Stimulated activated CD4-positive, alpha-beta T cell treated with anti-CD3 and anti-CD28 coated beads, Interleukin-1b, Interleukin-23, amount 100 ng/mL, for 24 hours (primary cell): ENCODE results near the gene ADCYAP1R1.

Experiments used
- DNase-seq, 4 experiments: peaks; one replicate each; pipeline ENCODE4 v3.0.0-alpha.2; 2020; ENCODE audit warnings: low read depth in 4 of 4, low spot score in 1 of 4

ADCYAP1R1 gene

DNA sequence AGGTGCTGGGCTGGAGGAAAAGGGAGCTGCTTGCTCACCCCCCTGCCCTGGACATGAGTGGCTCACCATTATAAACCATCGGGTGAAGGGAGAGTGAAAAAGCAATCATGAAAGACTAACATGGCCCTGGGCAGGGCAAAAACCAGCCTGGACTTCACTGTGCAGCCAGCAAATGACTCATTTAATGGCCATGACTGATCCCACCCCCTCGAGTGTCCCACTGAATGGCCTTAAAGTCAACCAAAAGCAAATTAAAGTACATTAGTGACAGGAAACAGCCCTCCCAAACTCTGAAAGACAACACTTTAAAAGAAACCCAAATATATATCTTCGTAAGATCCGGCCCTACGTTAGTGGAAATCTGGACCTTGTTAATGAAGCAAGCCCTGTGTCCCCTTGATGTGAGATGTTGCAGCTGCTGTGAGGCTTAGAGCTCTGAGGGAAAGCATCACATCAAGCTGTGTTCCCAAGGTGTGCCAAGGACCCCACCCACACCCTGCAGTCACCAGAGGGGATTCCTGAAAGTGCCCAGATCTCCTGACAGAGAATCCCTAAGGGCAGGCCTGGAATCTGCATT, 31.2 kb downstream of the ADCYAP1R1 start:
- no peak for DNase-seq

DNA sequence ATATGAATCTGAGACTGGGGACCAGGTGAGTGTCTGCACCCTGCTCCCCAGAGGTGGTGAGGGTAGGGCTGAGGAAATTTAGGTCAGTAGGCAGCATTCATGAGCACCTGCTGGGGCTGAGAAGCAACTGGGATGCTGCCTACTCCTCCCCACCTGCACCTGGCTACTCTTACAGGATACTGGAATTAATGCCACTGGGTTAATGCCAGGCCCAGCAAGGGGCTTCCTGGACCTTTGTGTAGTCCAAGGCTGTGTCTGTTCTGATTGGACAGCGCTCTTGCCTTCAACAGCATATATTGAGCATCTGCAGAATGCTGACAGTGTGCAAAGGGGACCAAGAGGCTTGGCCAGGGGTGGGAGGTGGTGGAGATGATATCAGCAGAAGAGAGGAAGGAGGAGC, 32.1 kb downstream of the ADCYAP1R1 start:
- no peak for DNase-seq

DNA sequence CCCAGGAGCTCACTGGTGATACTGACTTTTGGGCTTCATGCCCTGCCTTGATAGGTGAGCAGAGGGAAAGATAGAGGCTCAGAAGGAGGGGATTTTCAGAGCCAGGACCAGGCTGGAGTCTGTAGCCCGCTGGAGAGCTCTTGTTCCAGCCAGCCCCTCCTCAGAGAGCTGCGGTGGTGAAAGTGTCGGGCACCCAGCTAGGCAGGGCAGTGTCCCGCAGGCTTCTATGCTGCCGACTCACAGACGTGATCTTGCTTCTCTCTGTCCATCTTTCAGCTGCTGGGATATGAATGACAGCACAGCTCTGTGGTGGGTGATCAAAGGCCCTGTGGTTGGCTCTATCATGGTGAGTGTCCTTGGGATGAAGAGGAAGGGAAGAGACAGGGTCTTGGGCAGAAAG, 35.2 kb downstream of the ADCYAP1R1 start:
- no peak for DNase-seq

DNA sequence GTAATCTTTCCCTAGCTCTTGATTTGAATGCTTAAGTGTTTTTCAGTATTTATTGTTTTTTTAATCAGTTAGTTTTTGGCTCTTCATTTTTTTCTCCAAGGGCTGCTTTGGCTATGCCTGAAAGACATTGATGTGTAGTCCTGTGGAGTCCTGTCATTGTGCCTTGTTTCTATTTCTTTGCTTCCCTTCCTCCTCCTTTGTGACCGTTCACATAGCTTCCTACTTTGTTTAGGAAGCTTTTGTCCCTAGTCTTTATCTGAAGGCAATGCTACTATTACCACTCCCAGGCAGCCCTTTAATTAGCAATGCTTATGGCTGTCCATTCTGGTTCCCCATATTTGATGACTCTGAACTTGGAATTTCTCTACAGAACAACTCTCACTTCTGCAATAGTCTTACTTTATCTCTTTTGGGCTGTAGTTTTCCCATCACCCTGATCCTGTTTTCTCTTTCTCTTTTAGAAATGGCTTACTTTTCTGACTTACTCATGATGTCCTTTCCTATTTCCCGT, 39.9 kb downstream of the ADCYAP1R1 start:
- no peak for DNase-seq

DNA sequence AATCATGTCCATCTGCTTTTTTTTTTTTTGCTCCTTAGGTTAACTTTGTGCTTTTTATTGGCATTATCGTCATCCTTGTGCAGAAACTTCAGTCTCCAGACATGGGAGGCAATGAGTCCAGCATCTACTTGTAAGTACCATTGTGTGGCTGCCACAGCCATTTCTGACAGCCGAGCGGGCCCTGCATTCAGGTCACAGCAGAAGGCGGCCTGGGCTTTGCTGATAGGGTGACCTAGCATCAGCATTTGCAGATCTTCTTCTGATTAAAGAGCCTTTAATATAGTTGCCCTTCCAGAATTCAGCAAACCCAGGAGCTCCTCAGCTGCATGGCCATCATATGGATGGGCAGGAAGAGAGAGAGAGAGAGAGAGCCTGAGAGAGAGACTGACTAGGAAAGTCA, 40.5 kb downstream of the ADCYAP1R1 start:
- DNase-seq, result no peak

DNA sequence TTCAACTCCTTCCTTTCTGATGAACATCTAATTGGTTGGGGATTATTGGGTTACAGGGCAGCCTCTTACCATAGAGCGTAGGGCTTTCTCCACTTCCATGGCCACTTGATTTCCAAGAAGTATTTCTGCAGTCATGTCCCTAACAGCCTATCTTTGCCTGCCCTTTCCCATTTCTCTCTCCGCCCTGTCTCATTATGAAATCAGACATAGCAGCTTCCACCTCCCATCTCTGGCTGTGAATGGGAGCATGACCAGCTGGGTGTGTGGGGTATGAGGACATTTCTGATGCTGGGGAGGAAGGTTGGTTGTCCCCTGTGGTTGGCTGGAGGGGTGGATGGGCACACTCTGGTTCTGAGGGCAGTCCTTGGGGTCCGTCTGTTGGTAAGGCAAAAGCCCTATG, 41.2 kb downstream of the ADCYAP1R1 start:
- no peak for DNase-seq

DNA sequence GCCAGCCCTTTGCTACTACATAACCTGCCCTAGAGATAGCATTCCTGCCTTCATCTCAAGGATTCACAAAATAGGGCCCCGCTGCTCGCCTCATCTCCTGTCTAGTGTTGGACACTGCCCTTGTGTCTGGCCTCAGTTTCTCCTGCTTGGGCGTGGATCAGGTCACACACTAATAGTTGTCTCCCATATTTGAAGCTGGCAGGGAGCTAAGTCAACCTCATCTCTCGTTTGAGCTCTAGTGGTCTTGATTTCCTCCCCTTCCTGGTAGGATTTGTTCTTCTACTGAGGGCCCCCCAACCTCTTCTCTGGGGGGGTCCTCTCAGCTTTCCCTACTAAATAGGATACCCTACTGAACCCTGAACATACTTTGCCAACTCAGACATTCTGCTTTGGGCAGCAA, 42.2 kb downstream of the ADCYAP1R1 start:
- DNase-seq, result no peak

DNA sequence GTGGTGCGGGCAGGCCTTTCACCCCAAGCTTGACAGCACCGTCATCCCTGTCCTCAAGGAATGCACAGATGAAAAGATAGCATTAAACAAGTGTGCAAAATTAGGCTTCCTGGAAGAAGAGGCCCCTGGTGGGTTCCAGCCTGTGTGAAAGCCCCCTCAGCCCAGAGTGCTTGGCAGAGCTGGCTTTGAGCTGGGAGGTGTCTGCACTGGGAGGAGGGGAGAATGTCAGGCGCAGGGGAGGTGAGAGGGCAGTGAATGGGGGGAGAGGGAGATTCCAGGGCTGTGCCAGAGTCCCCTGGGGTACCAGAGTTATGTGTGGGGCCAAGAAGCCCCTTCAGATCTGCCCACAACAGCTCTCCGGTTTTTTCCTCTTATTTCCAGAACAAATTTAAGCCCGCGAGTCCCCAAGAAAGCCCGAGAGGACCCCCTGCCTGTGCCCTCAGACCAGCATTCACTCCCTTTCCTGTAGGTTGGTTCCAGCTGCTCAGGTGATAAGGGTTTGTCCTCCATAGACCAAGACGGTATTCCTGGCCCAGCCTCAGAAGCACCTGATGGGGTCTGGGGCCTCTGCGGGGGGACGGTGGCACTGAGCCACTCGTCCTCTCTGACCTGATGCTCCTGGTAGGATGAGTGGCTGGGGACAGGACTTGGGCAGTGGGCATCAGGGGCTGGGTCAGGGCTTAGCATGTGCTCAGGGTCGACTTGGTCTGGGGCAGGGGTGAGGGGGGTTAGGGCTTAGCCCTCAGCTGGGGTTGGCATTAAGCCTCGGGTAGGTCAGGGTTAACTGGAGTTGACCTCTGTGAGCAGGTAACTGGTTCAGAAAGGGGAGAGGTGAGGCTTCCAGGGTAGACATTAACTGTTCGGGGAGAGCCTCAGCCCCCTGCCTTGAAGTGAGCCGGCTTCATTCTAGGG, 43.4 kb downstream of the ADCYAP1R1 start:
- DNase-seq, result no peak

DNA sequence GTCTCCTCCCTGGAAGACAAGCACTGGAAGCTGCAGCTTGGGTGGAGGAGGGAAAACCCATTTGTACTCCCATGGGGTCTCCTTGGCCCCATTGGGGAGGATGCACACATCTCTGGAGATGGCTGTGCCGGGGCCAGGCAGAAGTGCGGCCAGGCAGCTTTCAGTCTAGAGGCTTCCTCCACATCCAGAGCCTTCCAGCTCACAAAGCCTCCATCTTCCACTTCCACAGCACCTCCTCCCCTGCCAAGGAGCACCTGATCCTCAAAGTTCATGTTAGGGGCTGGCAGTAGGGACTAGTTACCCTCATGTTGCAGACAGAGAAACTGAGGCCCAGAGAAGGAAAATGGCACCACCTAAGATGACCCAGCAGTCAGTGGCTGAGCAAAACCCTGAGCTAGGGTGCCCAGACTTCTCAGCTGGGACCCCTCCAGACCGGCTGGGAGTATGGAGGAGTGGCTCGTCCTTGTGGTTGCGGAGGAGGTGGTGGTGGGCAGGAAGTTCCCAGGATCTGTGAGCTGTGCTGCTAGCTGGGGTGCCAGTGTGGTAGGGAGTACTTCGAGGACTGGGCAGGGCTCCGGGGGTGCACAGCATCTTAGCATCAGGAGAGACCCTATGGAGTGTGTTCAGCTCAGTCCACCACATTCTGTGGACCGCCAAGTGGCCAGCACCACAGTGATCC, 44.2 kb downstream of the ADCYAP1R1 start:
- no peak for DNase-seq

DNA sequence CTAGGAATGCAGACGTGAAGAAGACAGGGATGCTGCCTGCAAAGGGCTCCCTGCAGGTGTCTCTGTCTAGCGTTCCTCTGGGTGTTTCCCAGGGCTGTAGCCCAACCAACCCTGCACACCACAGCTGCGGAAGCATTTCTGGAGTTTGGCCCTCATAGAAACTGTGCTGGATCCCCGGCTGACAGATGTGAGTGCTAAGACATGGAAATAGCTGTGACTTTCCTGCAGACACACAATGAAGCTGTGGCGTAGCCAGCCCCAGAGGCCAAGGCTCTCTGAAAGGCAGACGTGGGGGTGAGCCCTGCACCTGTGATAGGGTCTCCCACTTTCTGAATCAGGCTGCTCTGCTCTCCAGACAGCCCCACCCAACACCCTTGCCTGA, 44.8 kb downstream of the ADCYAP1R1 start:
- DNase-seq, result no peak

DNA sequence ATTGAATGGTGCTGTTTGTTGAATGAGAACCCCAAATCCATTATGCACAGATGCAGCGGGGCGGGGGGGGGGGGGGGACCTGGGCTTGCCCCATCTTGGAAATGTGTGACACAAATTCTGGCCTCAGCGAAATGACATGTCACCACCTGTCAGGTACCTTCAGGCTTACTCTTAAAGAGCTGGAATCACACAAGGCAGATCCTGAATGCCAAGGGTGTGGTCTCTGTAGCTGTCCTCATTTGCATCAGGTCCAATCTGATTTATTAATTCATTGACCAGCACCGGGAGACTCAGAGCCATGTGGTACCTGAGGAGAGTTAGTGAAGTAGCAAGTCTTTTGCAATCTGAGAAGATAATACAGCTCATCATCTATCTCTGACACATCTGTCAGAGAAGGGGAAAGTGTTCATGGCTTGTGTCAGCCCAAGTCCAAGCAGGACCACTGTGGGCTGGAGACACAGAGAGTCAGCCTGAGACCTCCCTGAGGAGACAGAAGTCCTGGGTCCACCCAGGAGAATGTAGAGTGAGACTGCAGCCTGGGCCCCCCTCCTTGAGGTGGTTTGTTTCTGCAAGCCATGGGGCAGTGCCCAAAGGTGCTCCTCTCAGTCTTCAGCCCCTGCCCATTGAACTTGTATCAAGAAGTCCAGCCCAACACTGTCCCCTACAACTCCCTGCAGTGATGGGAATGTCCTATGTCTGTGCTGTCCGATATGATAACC, 46.7 kb downstream of the ADCYAP1R1 start:
- DNase-seq, result no peak

DNA sequence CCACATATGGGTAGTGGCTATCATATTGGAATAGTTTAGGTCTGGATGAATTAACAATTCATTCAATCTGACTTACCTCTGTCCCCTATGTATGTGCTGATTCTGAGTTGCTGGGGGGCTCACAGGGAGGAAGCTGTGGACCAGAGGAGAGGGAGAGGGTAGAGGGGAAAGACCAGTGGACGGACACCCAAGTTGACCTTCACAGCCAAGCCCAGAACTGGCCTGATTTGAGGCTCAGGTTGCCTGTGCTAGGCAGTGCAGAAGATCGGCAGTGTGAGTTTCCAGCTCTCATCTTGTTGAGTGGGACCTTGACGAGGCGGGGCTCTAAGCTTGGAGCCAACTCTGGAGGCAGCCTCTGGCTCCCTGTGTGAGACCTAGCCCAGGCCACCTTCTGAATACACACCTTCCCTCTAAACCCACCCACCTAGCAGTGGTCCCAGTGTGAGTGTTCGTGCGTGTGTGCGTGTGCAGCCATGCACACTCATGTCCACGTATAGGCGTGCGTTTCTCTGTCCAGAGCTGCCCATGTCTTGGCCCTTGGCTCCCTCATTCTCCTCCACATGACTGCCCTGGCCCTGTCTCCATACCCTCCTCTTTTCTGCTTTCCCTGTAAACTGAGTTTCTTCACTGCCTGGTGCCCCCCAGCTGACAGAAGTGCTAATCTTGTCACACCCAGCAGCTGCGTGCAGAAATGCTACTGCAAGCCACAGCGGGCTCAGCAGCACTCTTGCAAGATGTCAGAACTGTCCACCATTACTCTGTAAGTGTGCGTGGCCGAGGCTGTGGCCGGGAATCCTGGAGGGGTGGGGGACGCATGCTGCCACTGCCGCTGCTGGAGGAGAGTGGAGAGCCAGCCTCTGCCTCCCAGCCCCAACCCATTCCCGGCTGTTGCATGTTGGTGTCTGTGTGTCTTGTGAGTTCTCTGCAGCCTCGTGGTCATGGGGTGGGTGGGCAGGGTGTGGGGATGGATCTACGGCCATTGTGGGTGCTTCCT, 47.6 kb downstream of the ADCYAP1R1 start:
- DNase-seq, result no peak

DNA sequence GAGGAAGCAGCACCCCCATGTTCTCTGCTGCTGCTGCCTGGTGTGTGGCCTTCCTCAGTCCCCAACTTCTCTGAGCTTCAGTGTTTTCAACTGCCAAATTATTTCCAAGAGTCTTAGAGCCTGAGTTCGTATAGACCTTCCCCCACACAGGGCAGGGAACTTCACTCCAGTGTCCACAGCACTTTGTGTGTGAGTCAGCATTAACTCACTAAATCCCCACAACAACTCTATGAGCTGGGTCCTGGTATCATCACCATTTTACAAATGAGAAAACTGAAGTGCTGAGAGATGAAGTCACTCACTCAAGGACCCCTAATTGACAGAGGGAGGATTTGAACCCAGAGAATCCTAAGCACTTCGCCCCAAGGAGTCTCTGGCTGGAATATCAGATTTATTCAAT, 48.3 kb downstream of the ADCYAP1R1 start:
- DNase-seq, result no peak

DNA sequence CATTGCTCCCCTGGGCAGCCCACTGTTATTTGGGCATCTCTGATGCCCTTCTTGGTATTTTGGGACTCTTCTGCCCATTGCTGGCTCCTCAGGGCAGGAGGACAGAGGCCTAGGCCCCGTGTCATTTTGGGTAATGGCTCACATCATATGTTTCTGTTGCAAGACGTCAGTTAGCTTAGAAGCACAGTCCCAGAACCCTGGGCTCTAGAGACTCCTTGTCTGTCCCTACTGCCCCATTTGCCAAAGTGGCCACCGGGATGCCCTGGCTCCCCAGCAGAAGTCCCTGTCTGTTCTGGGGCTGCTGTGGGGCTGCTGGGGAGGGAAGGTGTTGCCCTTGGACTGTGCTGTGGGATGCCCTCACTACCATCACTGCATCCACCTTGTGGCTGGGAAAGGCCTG, 48.8 kb downstream of the ADCYAP1R1 start:
- DNase-seq, result no peak

DNA sequence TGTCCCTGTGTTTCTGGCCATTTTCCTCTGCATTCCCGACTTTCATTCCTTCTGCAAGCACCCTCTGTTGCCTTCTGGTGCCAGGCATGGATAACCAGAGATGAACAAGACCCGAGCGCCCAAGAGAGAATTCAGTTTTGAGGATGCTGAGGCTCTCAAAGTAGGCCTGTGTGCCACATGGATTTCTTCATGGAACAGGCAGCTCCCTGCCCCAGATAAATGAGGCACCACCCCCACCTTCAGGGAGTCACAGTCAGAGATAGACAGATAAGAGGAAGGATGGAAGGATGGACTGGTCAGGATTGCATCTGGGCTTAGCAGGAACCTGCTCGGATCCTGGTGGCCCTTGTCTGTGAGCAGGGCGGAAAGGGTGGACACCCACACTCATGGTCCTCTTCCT, 49.4 kb downstream of the ADCYAP1R1 start:
- no peak for DNase-seq

DNA sequence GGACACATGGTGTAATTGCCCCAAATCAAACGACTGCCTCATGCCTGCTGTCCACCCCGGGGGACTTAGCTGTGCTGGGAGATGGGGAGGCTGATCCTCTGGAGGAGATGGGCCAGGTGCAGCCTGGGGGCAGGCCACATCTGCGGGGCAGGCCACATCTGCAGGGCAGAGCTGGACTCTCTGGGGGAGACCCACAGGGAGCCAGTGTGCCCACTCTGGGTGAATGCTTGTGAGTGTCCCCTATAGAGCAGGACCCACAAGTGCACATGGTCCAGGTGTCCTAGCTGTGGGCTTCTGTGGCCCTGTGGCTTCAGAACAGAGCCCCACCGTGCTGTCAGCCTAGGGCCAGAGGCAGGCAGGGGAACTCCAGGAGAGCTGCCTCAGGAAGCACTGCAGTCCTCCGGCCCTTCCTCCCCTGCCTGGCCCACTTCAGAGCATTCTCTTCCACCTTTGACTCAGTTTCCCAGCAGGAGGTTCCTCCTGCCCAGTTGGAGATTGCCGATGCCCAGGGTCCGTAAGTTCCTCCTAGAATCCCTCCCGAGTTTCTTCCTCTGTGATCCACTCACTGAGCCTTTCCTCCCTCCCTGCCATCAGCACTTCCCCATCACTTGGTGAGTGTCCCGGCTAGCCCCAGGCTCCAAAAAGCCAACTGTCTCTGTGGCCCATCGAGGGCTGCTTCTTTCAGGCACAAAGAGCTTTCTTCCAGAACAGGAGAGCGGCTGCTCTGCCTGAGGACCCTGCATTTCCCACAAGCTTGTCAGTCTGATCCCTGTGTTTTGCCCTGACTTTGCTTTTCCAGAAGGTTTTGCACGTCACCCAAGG, 50.3 kb downstream of the ADCYAP1R1 start:
- DNase-seq, result no peak

DNA sequence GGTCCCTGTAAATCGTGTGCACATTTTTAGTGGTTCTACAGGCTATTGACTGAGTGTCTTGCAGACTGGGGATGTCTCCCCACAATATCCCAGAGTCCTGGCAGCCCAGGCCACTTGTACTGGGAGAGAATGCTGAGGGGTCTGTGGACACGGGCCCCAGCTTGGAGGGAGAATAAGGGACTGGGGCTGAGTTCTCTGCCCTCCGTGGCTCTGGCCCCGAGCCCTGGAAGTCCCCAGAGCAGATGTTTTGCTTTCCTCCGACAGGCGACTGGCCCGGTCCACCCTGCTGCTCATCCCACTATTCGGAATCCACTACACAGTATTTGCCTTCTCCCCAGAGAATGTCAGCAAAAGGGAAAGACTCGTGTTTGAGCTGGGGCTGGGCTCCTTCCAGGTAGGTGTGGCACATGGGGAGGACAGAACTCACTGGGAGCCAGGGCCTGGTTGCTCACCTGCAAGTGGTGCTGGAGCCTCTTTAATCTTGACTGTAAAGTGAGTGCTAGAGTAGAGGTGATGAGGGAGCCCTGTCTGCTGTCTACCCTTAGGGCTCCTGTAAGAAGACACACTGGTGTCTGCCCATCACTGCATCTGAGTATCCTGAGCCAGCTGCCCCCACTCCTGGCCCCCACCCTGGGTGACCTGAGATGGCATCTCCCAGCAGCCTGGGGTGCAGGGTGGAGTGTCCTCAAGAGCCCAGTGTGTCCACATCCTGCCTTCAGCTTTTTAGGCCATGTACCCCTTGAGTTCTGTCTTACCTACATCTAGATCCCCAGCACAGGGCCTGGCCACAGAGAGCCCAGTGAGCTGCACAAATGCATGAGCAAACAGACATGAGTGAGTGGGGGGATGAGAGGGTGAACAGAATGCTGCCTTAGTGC, 51.1 kb downstream of the ADCYAP1R1 start:
- no peak for DNase-seq
